Ectodermal cell (in vitro differentiated cells): Measurements from ENCODE around the gene PDXDC1.
"Not testable (repeated sequence)": the region's sequence is repeated elsewhere in the genome, so short reads cannot be mapped to it uniquely, and the experiment has no call there.

ENCODE experiments used
- H3K27ac ChIP-seq: 2 replicates; pipeline ENCODE4 v1.7.0; 2013; ENCODE audit warnings: mild to moderate bottlenecking, low read depth, low read length; ENCODE audit not compliant: insufficient read depth, poor library complexity, severe bottlenecking
- H3K27me3 ChIP-seq: 2 replicates; pipeline ENCODE4 v1.7.0; 2013; ENCODE audit warnings: mild to moderate bottlenecking, low read length; ENCODE audit not compliant: insufficient read depth, control insufficient read depth, poor library complexity, severe bottlenecking
- H3K36me3 ChIP-seq: one replicate; pipeline ENCODE4 v1.7.0; 2013; ENCODE audit warnings: low read length; ENCODE audit not compliant: control insufficient read depth, insufficient read depth
- H3K4me1 ChIP-seq: one replicate; pipeline ENCODE4 v1.7.0; 2013; ENCODE audit warnings: low read length; ENCODE audit not compliant: control insufficient read depth, insufficient read depth
- H3K4me3 ChIP-seq: 2 replicates; pipeline ENCODE4 v1.7.0; 2013; ENCODE audit warnings: low read depth, low read length, control low read depth; ENCODE audit not compliant: insufficient read depth
- H3K9me3 ChIP-seq: 2 replicates; pipeline ENCODE4 v1.7.0; 2013; ENCODE audit warnings: mild to moderate bottlenecking, low read length, moderate library complexity; ENCODE audit not compliant: control insufficient read depth
- WGBS, 2 experiments: methylation state at CpG; one replicate each; pipeline ENCODE4 v1.1.7; 2013; ENCODE audit warnings: missing lambda C conversion rate in 2 of 2; 5-methylcytosine and 5-hydroxymethylcytosine counted together

Gene PDXDC1

DNA sequence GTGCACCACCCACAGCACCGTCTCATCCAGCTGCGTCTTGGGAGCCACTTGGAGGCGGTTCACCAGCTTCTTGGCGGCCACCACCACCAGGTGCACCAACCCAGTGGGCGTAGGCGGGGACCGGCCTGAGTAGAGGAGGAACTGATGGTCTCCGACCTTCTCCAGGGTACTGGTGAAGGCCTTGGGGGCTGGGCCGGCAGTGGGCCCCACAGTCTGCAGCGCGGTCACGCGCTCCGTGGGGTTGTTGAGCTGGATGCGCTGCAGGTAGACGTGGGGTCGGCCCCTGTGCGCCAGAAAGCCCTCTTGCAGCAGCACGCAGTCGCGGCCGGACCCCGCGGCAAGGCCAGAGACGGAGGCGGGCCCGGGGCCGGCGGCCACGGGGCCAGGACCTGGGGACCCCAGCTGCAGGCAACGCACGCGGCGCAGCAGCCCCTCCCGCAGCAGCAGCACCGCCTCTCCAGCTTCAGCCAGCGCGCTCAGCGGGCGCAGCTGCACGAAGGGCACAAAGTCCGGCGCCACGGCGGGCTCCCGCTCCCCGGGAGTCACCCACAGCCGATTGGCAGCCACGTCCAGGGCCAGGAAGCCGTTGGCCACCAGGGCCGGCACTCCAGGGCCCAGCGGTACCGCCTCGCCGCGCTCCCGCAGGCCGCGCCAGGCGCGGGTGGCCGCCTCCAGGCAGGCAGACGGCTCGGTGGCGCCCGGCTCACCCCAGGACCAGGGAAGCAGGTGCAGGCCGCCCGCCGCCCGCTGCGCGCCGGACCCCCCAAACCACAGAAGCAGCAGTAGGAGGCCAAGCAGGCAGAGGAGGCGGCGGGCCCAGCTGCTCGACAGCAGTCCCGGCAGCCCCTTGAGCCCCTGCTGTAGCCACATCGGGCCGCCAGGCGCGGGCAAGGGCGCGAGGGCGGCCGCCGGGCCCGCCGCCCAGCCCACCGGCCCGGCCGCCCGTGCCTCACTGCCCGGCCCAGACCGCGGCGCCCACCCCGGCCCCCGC is 14.8 kb downstream of the PDXDC1 start:
- not testable (repeated sequence) for H3K27me3 ChIP-seq, H3K36me3 ChIP-seq, H3K4me3 ChIP-seq, H3K9me3 ChIP-seq, H3K4me1 ChIP-seq, H3K27ac ChIP-seq
- 87 to 93% methylated on average over 89 of the region's 98 CpGs for WGBS, 2 experiments

DNA sequence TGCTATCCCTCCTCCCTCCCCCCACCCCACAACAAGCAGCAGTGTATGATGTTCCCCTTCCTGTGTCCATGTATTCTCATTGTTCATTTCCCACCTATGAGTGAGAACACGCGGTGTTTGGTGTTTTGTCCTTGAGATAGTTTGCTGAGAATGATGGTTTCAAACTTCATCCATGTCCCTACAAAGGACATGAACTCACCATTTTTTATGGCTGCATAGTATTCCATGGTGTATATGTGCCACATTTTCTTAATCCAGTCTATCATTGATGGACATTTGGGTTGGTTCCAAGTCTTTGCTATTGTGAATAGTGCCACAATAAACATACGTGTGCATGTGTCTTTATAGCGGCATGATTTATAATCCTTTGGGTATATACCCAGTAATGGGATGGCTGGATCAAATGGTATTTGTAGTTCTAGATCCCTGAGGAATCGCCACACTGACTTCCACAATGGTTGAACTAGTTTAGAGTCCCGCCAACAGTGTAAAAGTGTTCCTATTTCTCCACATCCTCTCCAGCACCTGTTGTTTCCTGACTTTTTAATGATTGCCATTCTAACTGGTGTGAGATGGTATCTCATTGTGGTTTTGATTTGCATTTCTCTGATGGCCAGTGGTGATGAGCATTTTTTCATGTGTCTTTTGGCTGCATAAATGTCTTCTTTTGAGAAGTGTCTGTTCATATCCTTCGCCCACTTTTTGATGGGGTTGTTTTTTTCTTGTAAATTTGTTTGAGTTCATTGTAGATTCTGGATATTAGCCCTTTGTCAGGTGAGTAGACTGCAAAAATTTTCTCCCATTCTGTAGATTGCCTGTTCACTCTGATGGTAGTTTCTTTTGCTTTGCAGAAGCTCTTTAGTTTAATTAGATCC is 18.7 kb downstream of the PDXDC1 start:
- not testable (repeated sequence) for H3K4me3 ChIP-seq, H3K27ac ChIP-seq, H3K9me3 ChIP-seq, H3K27me3 ChIP-seq, H3K36me3 ChIP-seq, H3K4me1 ChIP-seq
- 84 to 93% methylated on average over 6 to 7 of the region's 7 CpGs for WGBS, 2 experiments

DNA sequence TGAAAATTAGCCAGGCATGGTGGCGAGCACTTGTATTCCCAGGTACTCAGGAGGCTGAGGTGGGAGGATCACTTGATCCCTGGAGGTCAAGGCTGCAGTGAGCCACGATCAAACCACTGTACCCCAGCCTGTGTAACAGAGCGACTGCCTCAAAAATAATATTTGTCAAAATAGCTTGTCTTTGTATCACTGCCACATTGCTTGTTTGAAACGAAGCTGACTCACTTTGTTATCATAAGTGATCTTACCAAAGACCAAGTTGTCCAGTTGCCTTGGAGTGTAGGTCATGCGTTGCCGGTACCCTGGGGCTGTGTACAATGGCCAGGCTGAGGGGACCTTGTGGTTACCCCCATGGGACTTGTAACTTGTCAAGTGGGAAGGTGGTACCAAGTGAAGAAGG is 21.9 kb downstream of the PDXDC1 start:
- not testable (repeated sequence) for H3K36me3 ChIP-seq, H3K27ac ChIP-seq, H3K9me3 ChIP-seq, H3K4me1 ChIP-seq, H3K4me3 ChIP-seq, H3K27me3 ChIP-seq
- WGBS, 2 experiments, result 94 to 95% methylated on average over 4 of the region's 6 CpGs

DNA sequence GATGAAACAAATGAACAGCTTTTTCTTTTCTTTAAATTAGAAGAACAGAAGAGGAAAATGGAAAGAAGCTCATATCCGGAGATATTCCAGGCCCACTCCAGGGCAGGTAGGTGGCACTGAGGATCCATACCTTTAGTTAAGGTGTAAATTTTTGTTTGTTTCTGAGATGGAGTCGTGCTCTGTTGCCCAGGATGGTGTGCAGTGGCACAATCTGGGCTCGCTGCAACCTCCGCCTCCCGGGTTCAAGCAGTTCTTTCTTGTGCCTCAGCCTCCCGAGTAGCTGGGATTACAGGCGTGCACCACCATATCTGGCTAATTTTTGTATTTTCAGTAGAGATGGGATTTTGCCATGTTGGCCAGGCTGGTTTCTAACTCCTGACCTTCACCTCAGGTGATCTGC is 23.5 kb downstream of the PDXDC1 start:
- H3K4me1 ChIP-seq, H3K36me3 ChIP-seq, H3K4me3 ChIP-seq, H3K27me3 ChIP-seq, H3K9me3 ChIP-seq, H3K27ac ChIP-seq: not testable (repeated sequence)
- WGBS, 2 experiments, result 95 to 96% methylated on average over 7 of the region's 7 CpGs

DNA sequence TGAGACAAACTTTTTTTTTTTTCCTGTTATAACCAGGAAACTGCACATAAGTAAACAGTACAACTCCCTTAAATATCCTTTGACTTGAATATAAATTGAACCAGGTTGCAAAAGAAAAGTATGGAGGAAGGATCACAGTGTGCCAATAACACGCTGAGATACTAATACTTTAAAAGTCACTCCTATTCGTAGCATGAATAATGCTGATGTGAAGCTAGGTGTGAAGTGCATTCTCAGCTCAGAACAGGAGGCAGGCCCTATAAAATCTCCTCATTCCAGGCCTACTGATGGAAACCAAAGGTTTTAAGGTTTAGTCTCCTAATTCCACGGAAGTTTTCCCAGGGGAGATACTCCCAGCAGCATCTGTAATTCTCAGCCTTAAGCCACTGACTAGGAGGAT is 25.0 kb downstream of the PDXDC1 start:
- not testable (repeated sequence) for H3K27ac ChIP-seq, H3K4me3 ChIP-seq, H3K4me1 ChIP-seq, H3K9me3 ChIP-seq, H3K36me3 ChIP-seq, H3K27me3 ChIP-seq
- 92 to 96% methylated on average over 3 of the region's 3 CpGs for WGBS, 2 experiments

DNA sequence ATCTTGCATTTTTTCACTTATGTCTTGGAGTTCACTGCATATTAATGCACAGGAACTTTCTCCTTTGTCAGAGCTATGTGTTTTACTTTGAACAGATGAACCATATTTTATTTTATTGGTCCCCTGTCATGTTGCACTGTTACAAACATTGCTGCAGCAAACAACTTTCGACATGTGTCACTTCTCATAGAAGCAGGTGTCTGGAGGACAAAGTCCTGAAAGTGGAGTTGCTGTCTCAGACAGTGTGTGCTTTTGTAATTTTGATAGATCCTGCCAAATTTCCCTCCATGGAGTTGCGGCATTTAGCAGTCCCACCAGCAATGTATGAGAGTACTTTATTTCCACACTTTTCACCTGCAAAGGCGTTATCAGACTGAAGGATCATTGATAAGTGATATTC is 27.6 kb downstream of the PDXDC1 start:
- 100% methylated on average over 1 of the region's 3 CpGs; no CpG with 5 or more reads in 1 of the 2 experiments for WGBS, 2 experiments
- H3K27ac ChIP-seq, H3K4me1 ChIP-seq, H3K27me3 ChIP-seq, H3K36me3 ChIP-seq, H3K9me3 ChIP-seq, H3K4me3 ChIP-seq: not testable (repeated sequence)

DNA sequence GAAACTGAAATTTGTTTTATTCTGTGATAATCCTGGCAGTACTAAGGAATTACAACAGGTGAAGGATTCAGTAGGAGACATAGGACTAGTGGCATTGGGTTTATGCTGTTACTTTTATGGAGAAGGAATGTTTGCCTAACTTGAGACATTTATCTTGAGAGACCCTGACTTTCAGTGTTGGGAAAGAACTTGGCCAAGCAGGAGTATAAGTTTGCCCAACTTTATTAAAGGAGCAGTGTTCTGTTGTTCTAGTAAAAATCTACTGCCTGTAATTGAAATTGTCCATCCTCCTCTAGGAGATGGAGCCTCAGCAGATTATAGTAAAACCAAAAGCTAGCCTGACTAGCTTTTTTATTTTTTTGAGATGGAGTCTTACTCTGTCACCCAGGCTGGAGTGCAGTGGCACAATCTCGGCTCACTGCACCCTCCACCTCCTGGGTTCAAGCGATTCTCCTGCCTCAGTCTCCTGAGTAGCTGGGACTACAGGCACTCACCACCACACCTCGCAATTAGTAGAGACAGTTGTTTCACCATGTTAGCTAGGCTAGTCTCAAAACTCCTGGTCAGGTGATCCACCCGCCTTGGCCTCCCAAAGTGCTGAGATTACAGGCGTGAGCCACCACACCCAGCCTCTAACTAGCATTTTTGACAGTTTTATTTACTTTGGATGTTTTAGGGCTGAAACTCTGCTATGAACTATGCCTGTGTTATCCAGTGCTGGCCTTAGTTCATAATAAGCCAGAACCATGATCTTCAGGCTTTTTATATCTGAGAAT is 30.7 kb downstream of the PDXDC1 start:
- H3K27me3 ChIP-seq, H3K9me3 ChIP-seq, H3K27ac ChIP-seq, H3K4me1 ChIP-seq, H3K36me3 ChIP-seq, H3K4me3 ChIP-seq: not testable (repeated sequence)
- WGBS, 2 experiments, result 86 to 88% methylated on average over 5 of the region's 5 CpGs

DNA sequence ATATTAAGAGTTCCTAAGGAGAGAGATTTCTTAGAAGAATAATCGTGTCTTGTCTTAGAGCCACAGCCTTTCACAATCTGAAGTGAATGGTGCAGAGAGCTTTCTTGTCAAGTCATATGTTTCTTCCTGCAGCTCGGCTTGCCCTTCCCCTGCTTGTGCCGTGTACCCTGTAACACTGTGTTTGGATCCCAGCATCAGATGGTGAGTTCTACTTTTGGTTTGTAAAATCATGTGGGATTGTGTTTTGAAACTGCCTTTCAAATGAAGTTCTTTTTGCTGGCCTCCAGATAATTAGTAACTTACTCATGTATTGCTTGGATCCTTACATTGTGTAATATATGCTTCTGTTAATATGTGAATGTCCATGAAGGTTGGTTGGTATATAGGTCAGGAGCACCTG is 33.8 kb downstream of the PDXDC1 start:
- not testable (repeated sequence) for H3K27me3 ChIP-seq, H3K4me1 ChIP-seq, H3K36me3 ChIP-seq, H3K27ac ChIP-seq, H3K9me3 ChIP-seq, H3K4me3 ChIP-seq
- WGBS, 2 experiments, result 98% methylated on average over 3 of the region's 3 CpGs

DNA sequence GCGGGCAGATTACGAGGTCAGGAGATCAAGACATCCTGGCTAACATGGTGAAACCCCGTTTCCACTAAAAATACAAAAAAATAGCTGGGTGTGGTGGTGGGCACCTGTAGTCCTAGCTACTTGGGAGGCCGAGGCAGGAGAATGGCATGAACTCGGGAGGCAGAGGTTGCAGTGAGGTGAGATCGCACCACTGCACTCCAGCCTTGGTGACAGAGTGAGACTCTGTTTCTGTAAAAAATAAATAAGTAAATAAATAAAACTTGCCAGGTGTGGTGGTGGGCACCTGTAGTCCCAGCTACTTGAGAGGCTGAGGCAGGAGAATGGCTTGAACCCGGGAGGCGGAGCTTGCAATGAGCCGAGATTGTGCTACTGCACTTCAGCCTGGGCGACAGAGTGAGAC is 38.1 kb downstream of the PDXDC1 start:
- 93 to 95% methylated on average over 9 of the region's 10 CpGs for WGBS, 2 experiments
- H3K4me3 ChIP-seq, result not testable (repeated sequence)

DNA sequence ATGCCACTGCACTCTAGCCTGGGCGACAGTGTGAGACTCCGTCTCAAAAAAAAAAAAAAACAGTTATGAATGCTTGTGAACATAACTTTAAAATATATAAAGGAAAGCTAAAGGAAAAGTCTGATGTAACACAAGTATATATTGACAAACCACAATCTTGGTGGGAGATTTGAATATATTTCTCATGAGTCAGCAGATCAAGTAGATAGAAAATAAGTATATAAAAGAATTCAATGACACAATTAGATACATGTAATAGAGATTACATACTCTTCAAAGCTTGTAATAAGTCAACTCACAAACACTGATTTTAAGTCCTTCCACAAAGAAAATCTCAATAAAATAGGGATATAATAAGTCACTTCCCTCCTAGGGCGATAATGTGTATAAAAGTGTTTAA is 40.8 kb downstream of the PDXDC1 start:
- not testable (repeated sequence) for H3K27ac ChIP-seq, H3K4me1 ChIP-seq, H3K27me3 ChIP-seq, H3K9me3 ChIP-seq, H3K4me3 ChIP-seq
- WGBS, 2 experiments, result 93 to 100% methylated on average over 2 to 3 of the region's 3 CpGs
- peaks cover 13% of the 10 kb centered on the region for H3K36me3 ChIP-seq

More for the DNA sequence above, 38.1 kb downstream of the PDXDC1 start:
- H3K9me3 ChIP-seq, H3K27ac ChIP-seq, H3K4me1 ChIP-seq, H3K27me3 ChIP-seq: not testable (repeated sequence)
- peaks cover 14% of the 10 kb centered on the region for H3K36me3 ChIP-seq
